ENCODE data around the gene RHNO1.

The RHNO1 gene

GRCh38 chr12:2902272-2902880, 25.4 kb downstream of the RHNO1 start:
- DNase-seq (ENCODE audit: low read depth in 2 of 2) = no peak

- DNase-seq (ENCODE audit: low read depth in 2 of 2) = no peak
Observed at GRCh38 chr12:2904260-2904659, 27.2 kb downstream of the RHNO1 start.

- DNase-seq (ENCODE audit: low read depth in 2 of 2) = no peak
Observed at GRCh38 chr12:2912216-2912575, 35.2 kb downstream of the RHNO1 start.

- DNase-seq (ENCODE audit: low read depth in 2 of 2) = no peak
Observed at GRCh38 chr12:2919249-2919648, 42.2 kb downstream of the RHNO1 start.

- DNase-seq (ENCODE audit: low read depth in 2 of 2) = no peak
Observed at GRCh38 chr12:2922329-2922728, 45.3 kb downstream of the RHNO1 start.

- no peak for DNase-seq (ENCODE audit: low read depth in 2 of 2)
Observed at GRCh38 chr12:2923057-2923456, 46.0 kb downstream of the RHNO1 start.

GRCh38 chr12:2924019-2924418, 47.0 kb downstream of the RHNO1 start:
- no peak for DNase-seq (ENCODE audit: low read depth in 2 of 2)

- no peak for DNase-seq (ENCODE audit: low read depth in 2 of 2)
Observed at GRCh38 chr12:2925322-2925995, 48.4 kb downstream of the RHNO1 start.

- DNase-seq (ENCODE audit: low read depth in 2 of 2) = no peak
Observed at GRCh38 chr12:2930865-2931264, 53.8 kb downstream of the RHNO1 start.

GRCh38 chr12:2933586-2933985, 56.6 kb downstream of the RHNO1 start:
- DNase-seq (ENCODE audit: low read depth in 2 of 2) = no peak

- no peak for DNase-seq (ENCODE audit: low read depth in 2 of 2)
Observed at GRCh38 chr12:2934371-2934770, 57.3 kb downstream of the RHNO1 start.

- no peak for DNase-seq (ENCODE audit: low read depth in 2 of 2)
Observed at GRCh38 chr12:2936301-2936700, 59.3 kb downstream of the RHNO1 start.

- DNase-seq (ENCODE audit: low read depth in 2 of 2) = no peak
Observed at GRCh38 chr12:2937500-2937899, 60.5 kb downstream of the RHNO1 start.
